Caco-2 (cell line): ENCODE data around the gene BMPR1B. TPM values are rescaled to one million over a fixed set of nuclear protein-coding genes. Genes with fewer than 3 reads are reported as not detected.

Experiments
- BruUV-seq: library from RNA; stranded (reverse); fragments of 400-500 nt; replicated peaks from 2 replicates; lab custom pipeline; 2021; lab: Mats Ljungman, UMichigan
- CTCF ChIA-PET: fragments of 300-600 bp; sonication (Branson Sonifier 250); formaldehyde crosslinking; loops from one replicate; lab custom pipeline; 2022; ENCODE audit warnings: antibody characterized with exemption; lab: Charles Lee
- POLR2A ChIA-PET: fragments of 300-600 bp; sonication (Branson Sonifier 250); formaldehyde crosslinking; loops from one replicate; lab custom pipeline; 2022; ENCODE audit warnings: antibody characterized with exemption; lab: Charles Lee
- DNase-seq, 2 experiments: peaks; one replicate each; pipeline versions ENCODE4 v3.0.0 to v3.0.0-alpha.2; 2020 to 2022
- H3K27me3 ChIP-seq: replicated peaks from 2 replicates; pipeline ENCODE4 v1.6.0; 2011; ENCODE audit warnings: low read length; ENCODE audit not compliant: control insufficient read depth, insufficient read depth
- H3K36me3 ChIP-seq: 2 replicates; pipeline ENCODE4 v1.5.1; 2011; ENCODE audit warnings: low read length; ENCODE audit not compliant: control insufficient read depth, insufficient read depth
- H3K4me1 ChIP-seq: fragments of 250-450 bp; sonication (Bioruptor Pico); 2 replicates; pipeline ENCODE4 v1.5.1; 2020; ENCODE audit warnings: mild to moderate bottlenecking
- H3K4me3 ChIP-seq: 2 replicates; pipeline ENCODE4 v1.5.1; 2011; ENCODE audit warnings: low read depth, mild to moderate bottlenecking, control low read depth, low read length
- H3K9me3 ChIP-seq: fragments of 250-450 bp; sonication (Bioruptor Pico); 2 replicates; pipeline ENCODE4 v1.5.1; 2020; ENCODE audit warnings: mild to moderate bottlenecking, moderate library complexity
- H3K27ac Mint-ChIP-seq: one replicate; pipeline ENCODE4 v1.8.0; 2022; ENCODE audit warnings: mixed read lengths; ENCODE audit not compliant: unreplicated experiment
- H3K27me3 Mint-ChIP-seq: one replicate; pipeline ENCODE4 v1.8.0; 2022; ENCODE audit warnings: mixed read lengths; ENCODE audit not compliant: insufficient read depth, unreplicated experiment
- H3K36me3 Mint-ChIP-seq: one replicate; pipeline ENCODE4 v1.8.0; 2022; ENCODE audit warnings: mild to moderate bottlenecking, mixed read lengths; ENCODE audit not compliant: insufficient read depth, unreplicated experiment
- H3K4me1 Mint-ChIP-seq: one replicate; pipeline ENCODE4 v1.8.0; 2022; ENCODE audit warnings: low read depth, mixed read lengths; ENCODE audit not compliant: unreplicated experiment
- H3K4me3 Mint-ChIP-seq: one replicate; pipeline ENCODE4 v1.8.0; 2022; ENCODE audit warnings: mild to moderate bottlenecking, moderate library complexity, mixed read lengths; ENCODE audit not compliant: unreplicated experiment
- H3K9me3 Mint-ChIP-seq: one replicate; pipeline ENCODE4 v1.8.0; 2022; ENCODE audit warnings: mixed read lengths; ENCODE audit not compliant: unreplicated experiment
- CTCF ChIP-seq, 2 experiments: fragments of 200-600 bp in 1 of 2; IDR thresholded peaks; 1 replicate in 1 of 2; 2 replicates in 1 of 2; pipeline versions ENCODE4 v1.5.1 to v1.8.0; 2011 to 2022; ENCODE audit warnings: antibody characterized with exemption in 1 of 2, control low read depth in 1 of 2, inconsistent platforms in 1 of 2, low read depth in 1 of 2, low read length in 1 of 2, mild to moderate bottlenecking in 1 of 2, moderate library complexity in 1 of 2; ENCODE audit not compliant: insufficient read depth in 1 of 2, severe bottlenecking in 1 of 2, unreplicated experiment in 1 of 2
- intact Hi-C: fragments of 100-400 bp; cut with micrococcal nuclease; formaldehyde crosslinking; loops from one replicate; pipeline ENCODE4 v1.10.0; 2022; ENCODE audit not compliant: unreplicated experiment
- total RNA-seq: library from RNA; stranded (reverse); gene quantifications from 2 replicates; pipeline ENCODE4 v1.2.3, GENCODE V29; 2022

BMPR1B gene
- total RNA-seq, 1 experiment from 2014 or later, result 8.7 TPM

- H3K4me3 ChIP-seq, result no peak overlapping the region
- no peaks in the 10 kb centered on the region for H3K4me1 ChIP-seq
- Mint-ChIP-seq H3K36me3 (peaks cover 6% of the 10 kb centered on the region), H3K27me3 (no peaks in the 10 kb centered on the region), H3K4me3 (no peak overlapping the region), H3K9me3 (no peaks in the 10 kb centered on the region), H3K27ac (no peak overlapping the region), H3K4me1 (no peaks in the 10 kb centered on the region)
- no peak for TF ChIP-seq CTCF (IDR thresholded peaks at IDR 0.05; ENCODE audit: insufficient read depth in 1 of 2, low read depth in 1 of 2, low read length in 1 of 2, severe bottlenecking in 1 of 2, unreplicated experiment in 1 of 2)
- ChIA-PET POLR2A (no interaction called here), CTCF (no interaction called here)
- intact Hi-C loops, result no loop called here
- no peaks in the 10 kb centered on the region for H3K9me3 ChIP-seq
- no peaks in the 10 kb centered on the region for H3K36me3 ChIP-seq
- no peaks in the 10 kb centered on the region for H3K27me3 ChIP-seq
- no peak for DNase-seq
- BruUV-seq, result no TSS peak
Measured at GRCh38 chr4:94882756-94883155, 125.0 kb downstream of the BMPR1B start.

- Mint-ChIP-seq H3K9me3 (no peaks in the 10 kb centered on the region), H3K4me3 (no peak overlapping the region), H3K4me1 (no peaks in the 10 kb centered on the region), H3K36me3 (peaks cover 6% of the 10 kb centered on the region), H3K27ac (no peak overlapping the region), H3K27me3 (no peaks in the 10 kb centered on the region)
- ChIA-PET CTCF (no interaction called here), POLR2A (no interaction called here)
- no peak for TF ChIP-seq CTCF (IDR thresholded peaks at IDR 0.05; ENCODE audit: insufficient read depth in 1 of 2, low read depth in 1 of 2, low read length in 1 of 2, severe bottlenecking in 1 of 2, unreplicated experiment in 1 of 2)
- H3K9me3 ChIP-seq, result no peaks in the 10 kb centered on the region
- no peaks in the 10 kb centered on the region for H3K4me1 ChIP-seq
- no peaks in the 10 kb centered on the region for H3K36me3 ChIP-seq
- H3K4me3 ChIP-seq, result no peak overlapping the region
- DNase-seq, result no peak
- intact Hi-C loops, result no loop called here
- no peaks in the 10 kb centered on the region for H3K27me3 ChIP-seq
- no TSS peak for BruUV-seq
Measured at GRCh38 chr4:94887027-94887426, 129.3 kb downstream of the BMPR1B start.

- no peaks in the 10 kb centered on the region for H3K9me3 Mint-ChIP-seq
- H3K4me1 Mint-ChIP-seq, result no peaks in the 10 kb centered on the region
- no TSS peak for BruUV-seq
- ChIA-PET CTCF (no interaction called here), POLR2A (no interaction called here)
- H3K4me3 ChIP-seq, result no peak overlapping the region
- intact Hi-C loops, result no loop called here
- H3K4me3 Mint-ChIP-seq, result no peak overlapping the region
- no peak for DNase-seq
- H3K27me3 ChIP-seq, result no peaks in the 10 kb centered on the region
- no peaks in the 10 kb centered on the region for H3K27me3 Mint-ChIP-seq
- peaks cover 6% of the 10 kb centered on the region for H3K36me3 Mint-ChIP-seq
- no peaks in the 10 kb centered on the region for H3K36me3 ChIP-seq
- no peak overlapping the region for H3K27ac Mint-ChIP-seq
- H3K4me1 ChIP-seq, result no peaks in the 10 kb centered on the region
- no peaks in the 10 kb centered on the region for H3K9me3 ChIP-seq
- TF ChIP-seq CTCF (IDR thresholded peaks at IDR 0.05; ENCODE audit: insufficient read depth in 1 of 2, low read depth in 1 of 2, low read length in 1 of 2, severe bottlenecking in 1 of 2, unreplicated experiment in 1 of 2), result no peak
Measured at GRCh38 chr4:94889523-94889922, 131.8 kb downstream of the BMPR1B start.
